Loucy (cell line): ENCODE results near the gene SEC61B.

ENCODE experiments used
- CTCF ChIP-seq: fragments of 200-600 bp; sonication (generic); conservative IDR thresholded peaks from 2 replicates; pipeline ENCODE4 v1.5.1; 2014; ENCODE audit warnings: mild to moderate bottlenecking, antibody characterized with exemption, low read length
- EZH2phosphoT487 ChIP-seq: fragments of 200-600 bp; IDR thresholded peaks from 2 replicates; pipeline ENCODE4 v1.6.1; 2018; ENCODE audit warnings: antibody characterized with exemption, mild to moderate bottlenecking, moderate library complexity, borderline replicate concordance

- TF ChIP-seq CTCF = no peak
- TF ChIP-seq EZH2phosphoT487 = no peak
Observed at GRCh38 chr9:99201603-99202002, 20.5 kb upstream of the SEC61B start.
